AG09319 (cell line): ENCODE measurements around the gene CLDN2.

Source experiments
- DNase-seq: peaks from one replicate; pipeline ENCODE4 v3.0.0-alpha.2; 2010; ENCODE audit warnings: low read depth; ENCODE audit errors: extremely low read depth
- TF ChIP-seq, protein P1 (sequence below): IDR thresholded peaks from 2 replicates; pipeline ENCODE4 v1.5.1; 2011; ENCODE audit warnings: low read depth, mild to moderate bottlenecking, inconsistent platforms, low read length, moderate library complexity

CLDN2 gene

DNA sequence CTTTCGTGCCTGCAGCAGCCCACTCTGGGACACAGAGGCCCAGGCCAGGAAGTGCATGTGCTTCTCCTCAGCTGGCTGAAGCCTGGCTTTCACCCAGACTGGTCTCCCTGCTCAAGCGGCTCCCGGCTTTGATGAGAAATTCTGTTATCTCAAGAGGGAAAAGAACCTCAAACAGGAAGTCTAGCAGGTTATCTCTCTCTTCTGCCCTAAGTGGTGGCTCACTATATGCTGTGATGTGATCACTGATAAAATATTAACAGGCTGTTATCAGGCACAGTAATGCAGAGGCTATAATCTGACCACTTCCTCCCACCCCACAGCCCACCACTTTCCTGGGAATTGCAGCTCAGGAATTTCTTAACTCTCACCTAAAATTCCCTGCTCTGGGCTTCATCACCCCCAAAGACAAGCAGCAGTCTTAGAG lies 13.3 kb downstream of the CLDN2 start:
- DNase-seq, result no peak
- TF ChIP-seq, protein P1, sequence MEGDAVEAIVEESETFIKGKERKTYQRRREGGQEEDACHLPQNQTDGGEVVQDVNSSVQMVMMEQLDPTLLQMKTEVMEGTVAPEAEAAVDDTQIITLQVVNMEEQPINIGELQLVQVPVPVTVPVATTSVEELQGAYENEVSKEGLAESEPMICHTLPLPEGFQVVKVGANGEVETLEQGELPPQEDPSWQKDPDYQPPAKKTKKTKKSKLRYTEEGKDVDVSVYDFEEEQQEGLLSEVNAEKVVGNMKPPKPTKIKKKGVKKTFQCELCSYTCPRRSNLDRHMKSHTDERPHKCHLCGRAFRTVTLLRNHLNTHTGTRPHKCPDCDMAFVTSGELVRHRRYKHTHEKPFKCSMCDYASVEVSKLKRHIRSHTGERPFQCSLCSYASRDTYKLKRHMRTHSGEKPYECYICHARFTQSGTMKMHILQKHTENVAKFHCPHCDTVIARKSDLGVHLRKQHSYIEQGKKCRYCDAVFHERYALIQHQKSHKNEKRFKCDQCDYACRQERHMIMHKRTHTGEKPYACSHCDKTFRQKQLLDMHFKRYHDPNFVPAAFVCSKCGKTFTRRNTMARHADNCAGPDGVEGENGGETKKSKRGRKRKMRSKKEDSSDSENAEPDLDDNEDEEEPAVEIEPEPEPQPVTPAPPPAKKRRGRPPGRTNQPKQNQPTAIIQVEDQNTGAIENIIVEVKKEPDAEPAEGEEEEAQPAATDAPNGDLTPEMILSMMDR, result no peak

GRCh38 chrX:106935175-106935574 lies 15.0 kb downstream of the CLDN2 start:
- no peak for DNase-seq
- TF ChIP-seq, protein P1, result no peak

- no peak for DNase-seq
- TF ChIP-seq, protein P1, result no peak
These were observed 16.0 kb downstream of the CLDN2 start for GRCh38 chrX:106936246-106936645.

DNA sequence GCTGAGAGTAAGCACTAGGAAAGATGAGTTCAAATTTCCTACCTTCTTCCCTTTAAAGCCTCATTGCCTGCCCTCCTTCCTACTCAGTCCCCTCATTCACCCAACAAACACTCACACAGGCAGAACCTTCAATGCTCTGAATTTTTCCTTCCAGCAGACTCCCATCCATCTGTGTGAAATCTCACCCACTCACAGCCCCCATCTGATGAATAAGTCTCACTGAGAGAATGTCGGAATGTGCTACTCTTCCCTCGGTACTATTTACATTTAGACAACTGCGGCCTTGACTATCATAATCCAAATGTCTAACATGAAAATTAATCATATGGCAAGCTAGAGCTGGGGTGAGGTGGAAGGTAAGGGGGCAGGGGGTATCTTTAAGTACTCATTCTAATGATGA lies 19.4 kb downstream of the CLDN2 start:
- no peak for DNase-seq
- TF ChIP-seq, protein P1, result no peak

DNA sequence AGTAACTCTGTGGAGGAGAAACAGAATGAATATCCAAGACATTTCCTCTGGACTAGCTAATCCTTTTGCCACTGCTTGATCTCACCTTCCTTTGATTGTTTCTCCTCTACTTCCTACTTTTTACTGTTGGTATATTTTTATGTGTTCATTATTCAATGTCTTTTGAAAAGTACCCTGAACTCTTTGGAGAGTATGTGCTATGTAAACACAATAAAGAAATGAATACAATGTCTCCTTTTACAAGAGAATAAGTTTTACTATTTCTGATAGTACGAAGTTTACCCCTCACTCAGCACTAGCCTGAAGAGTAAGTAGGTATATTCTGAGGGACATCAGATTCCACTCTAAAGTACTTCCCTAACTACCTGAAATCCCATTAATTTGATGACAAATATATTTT lies 19.9 kb downstream of the CLDN2 start:
- TF ChIP-seq, protein P1, result no peak
- DNase-seq, result no peak

GRCh38 chrX:106946464-106946863 lies 26.3 kb downstream of the CLDN2 start:
- no peak for DNase-seq
- TF ChIP-seq, protein P1, result no peak

DNA sequence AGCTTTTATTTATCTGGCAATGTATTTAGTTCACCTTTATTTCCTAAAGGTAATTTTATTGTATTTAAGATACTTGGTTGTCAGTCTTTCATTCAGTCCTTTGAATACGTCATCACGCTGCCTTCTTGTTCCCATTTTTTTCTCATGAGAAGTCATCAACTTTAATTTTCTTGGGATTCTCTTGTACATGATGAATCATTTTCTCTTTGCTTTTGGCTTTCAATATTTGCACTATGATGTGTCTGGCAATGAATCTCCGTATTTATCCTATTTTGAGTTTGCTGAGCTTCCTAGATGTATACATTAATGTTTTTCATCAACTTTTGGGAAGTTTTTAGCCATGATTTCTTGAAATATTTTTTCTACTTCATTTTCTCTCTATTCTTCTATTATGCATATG lies 28.4 kb downstream of the CLDN2 start:
- DNase-seq, result no peak
- TF ChIP-seq, protein P1, result no peak
